ENCODE data around the gene MRGPRX3.

The MRGPRX3 gene

GRCh38 chr11:18132341-18132740 lies at the start of gene MRGPRX3:
Gene MRGPRX3, plus strand, starts transcription at chr11:18132571. Its CDS starts 4,632 bp downstream, at chr11:18137203.
- H2AFZ ChIP-seq (ENCODE audit: low read length, unreplicated experiment) = no peak within 1 kb of the TSS
- H3K4me3 ChIP-seq (ENCODE audit: low read depth, low read length) = no peak within 1 kb of the TSS
- H3K79me2 ChIP-seq (ENCODE audit: control insufficient read depth, insufficient read depth, low read length, unreplicated experiment) = no peaks in the 10 kb centered on the region
- H3K27ac ChIP-seq (ENCODE audit: low read depth, low read length) = no peak within 1 kb of the TSS
- no peaks in the 10 kb centered on the region for H3K36me3 ChIP-seq (ENCODE audit: insufficient read depth, low read length)
- no peaks in the 10 kb centered on the region for H3K4me1 ChIP-seq (ENCODE audit: control insufficient read depth, insufficient read depth, low read length, unreplicated experiment)
- H3K27me3 ChIP-seq (ENCODE audit: insufficient read depth, low read length) = peaks cover 84% of the 10 kb centered on the region

- Histone ChIP-seq H3K79me2 (ENCODE audit: control insufficient read depth, insufficient read depth, low read length, unreplicated experiment) (no peaks in the 10 kb centered on the region), H2AFZ (ENCODE audit: low read length, unreplicated experiment) (no peak overlapping the region), H3K27ac (ENCODE audit: low read depth, low read length) (no peak overlapping the region), H3K36me3 (ENCODE audit: insufficient read depth, low read length) (peaks cover 22% of the 10 kb centered on the region), H3K27me3 (ENCODE audit: insufficient read depth, low read length) (no peaks in the 10 kb centered on the region), H3K4me1 (ENCODE audit: control insufficient read depth, insufficient read depth, low read length, unreplicated experiment) (no peaks in the 10 kb centered on the region), H3K4me3 (ENCODE audit: low read depth, low read length) (no peak overlapping the region)
Measured at GRCh38 chr11:18088366-18088765, 44.0 kb upstream of the MRGPRX3 start.

- Histone ChIP-seq H3K4me1 (ENCODE audit: control insufficient read depth, insufficient read depth, low read length, unreplicated experiment) (no peaks in the 10 kb centered on the region), H2AFZ (ENCODE audit: low read length, unreplicated experiment) (no peak overlapping the region), H3K4me3 (ENCODE audit: low read depth, low read length) (no peak overlapping the region), H3K27me3 (ENCODE audit: insufficient read depth, low read length) (no peaks in the 10 kb centered on the region), H3K27ac (ENCODE audit: low read depth, low read length) (no peak overlapping the region), H3K36me3 (ENCODE audit: insufficient read depth, low read length) (peaks cover 28% of the 10 kb centered on the region), H3K79me2 (ENCODE audit: control insufficient read depth, insufficient read depth, low read length, unreplicated experiment) (no peaks in the 10 kb centered on the region)
Measured at GRCh38 chr11:18088966-18089365, 43.4 kb upstream of the MRGPRX3 start.

GRCh38 chr11:18091731-18092130 lies 40.6 kb upstream of the MRGPRX3 start:
- no peaks in the 10 kb centered on the region for H3K79me2 ChIP-seq (ENCODE audit: control insufficient read depth, insufficient read depth, low read length, unreplicated experiment)
- H2AFZ ChIP-seq (ENCODE audit: low read length, unreplicated experiment) = no peak overlapping the region
- H3K4me1 ChIP-seq (ENCODE audit: control insufficient read depth, insufficient read depth, low read length, unreplicated experiment) = no peaks in the 10 kb centered on the region
- H3K4me3 ChIP-seq (ENCODE audit: low read depth, low read length) = no peak overlapping the region
- H3K27me3 ChIP-seq (ENCODE audit: insufficient read depth, low read length) = no peaks in the 10 kb centered on the region
- H3K36me3 ChIP-seq (ENCODE audit: insufficient read depth, low read length) = peaks cover 38% of the 10 kb centered on the region
- no peak overlapping the region for H3K27ac ChIP-seq (ENCODE audit: low read depth, low read length)

GRCh38 chr11:18093959-18094358 lies 38.4 kb upstream of the MRGPRX3 start:
- H3K4me1 ChIP-seq (ENCODE audit: control insufficient read depth, insufficient read depth, low read length, unreplicated experiment) = no peaks in the 10 kb centered on the region
- H3K36me3 ChIP-seq (ENCODE audit: insufficient read depth, low read length) = peaks cover 33% of the 10 kb centered on the region
- H2AFZ ChIP-seq (ENCODE audit: low read length, unreplicated experiment) = no peak overlapping the region
- H3K4me3 ChIP-seq (ENCODE audit: low read depth, low read length) = no peak overlapping the region
- no peaks in the 10 kb centered on the region for H3K79me2 ChIP-seq (ENCODE audit: control insufficient read depth, insufficient read depth, low read length, unreplicated experiment)
- no peak overlapping the region for H3K27ac ChIP-seq (ENCODE audit: low read depth, low read length)
- no peaks in the 10 kb centered on the region for H3K27me3 ChIP-seq (ENCODE audit: insufficient read depth, low read length)

- Histone ChIP-seq H3K4me3 (ENCODE audit: low read depth, low read length) (no peak overlapping the region), H3K27ac (ENCODE audit: low read depth, low read length) (no peak overlapping the region), H3K4me1 (ENCODE audit: control insufficient read depth, insufficient read depth, low read length, unreplicated experiment) (peaks cover 5% of the 10 kb centered on the region), H3K36me3 (ENCODE audit: insufficient read depth, low read length) (peaks cover 7% of the 10 kb centered on the region; the same call in 1 of the 2 replicates), H2AFZ (ENCODE audit: low read length, unreplicated experiment) (no peak overlapping the region), H3K79me2 (ENCODE audit: control insufficient read depth, insufficient read depth, low read length, unreplicated experiment) (peaks cover 25% of the 10 kb centered on the region), H3K27me3 (ENCODE audit: insufficient read depth, low read length) (no peaks in the 10 kb centered on the region)
Measured at GRCh38 chr11:18100926-18101656, 31.3 kb upstream of the MRGPRX3 start.

GRCh38 chr11:18105086-18105801 lies 27.1 kb upstream of the MRGPRX3 start:
- Histone ChIP-seq H2AFZ (ENCODE audit: low read length, unreplicated experiment) (peak overlapping the region; percentile 98), H3K79me2 (ENCODE audit: control insufficient read depth, insufficient read depth, low read length, unreplicated experiment) (peaks cover 25% of the 10 kb centered on the region), H3K36me3 (ENCODE audit: insufficient read depth, low read length) (peaks cover 7% of the 10 kb centered on the region; the same call in 1 of the 2 replicates), H3K4me1 (ENCODE audit: control insufficient read depth, insufficient read depth, low read length, unreplicated experiment) (peaks cover 14% of the 10 kb centered on the region), H3K4me3 (ENCODE audit: low read depth, low read length) (peak overlapping the region; percentile 98), H3K27me3 (ENCODE audit: insufficient read depth, low read length) (peaks cover 9% of the 10 kb centered on the region; the same call in 1 of the 2 replicates), H3K27ac (ENCODE audit: low read depth, low read length) (no peak overlapping the region)

- Histone ChIP-seq H3K4me1 (ENCODE audit: control insufficient read depth, insufficient read depth, low read length, unreplicated experiment) (peaks cover 14% of the 10 kb centered on the region), H3K27ac (ENCODE audit: low read depth, low read length) (no peak within 1 kb of the TSS), H3K27me3 (ENCODE audit: insufficient read depth, low read length) (peaks cover 16% of the 10 kb centered on the region), H3K4me3 (ENCODE audit: low read depth, low read length) (peak within 1 kb of the TSS; percentile 98), H3K36me3 (ENCODE audit: insufficient read depth, low read length) (peaks cover 7% of the 10 kb centered on the region; the same call in 1 of the 2 replicates), H3K79me2 (ENCODE audit: control insufficient read depth, insufficient read depth, low read length, unreplicated experiment) (peaks cover 25% of the 10 kb centered on the region), H2AFZ (ENCODE audit: low read length, unreplicated experiment) (peak within 1 kb of the TSS; percentile 98)
Measured at GRCh38 chr11:18105802-18106574, 26.4 kb upstream of the MRGPRX3 start, which contains the start of gene SAAL1. Gene SAAL1, minus strand, starts transcription at chr11:18106082. Its CDS starts 41 bp downstream, at chr11:18106041.

- no peak overlapping the region for H2AFZ ChIP-seq (ENCODE audit: low read length, unreplicated experiment)
- peaks cover 25% of the 10 kb centered on the region for H3K79me2 ChIP-seq (ENCODE audit: control insufficient read depth, insufficient read depth, low read length, unreplicated experiment)
- H3K4me3 ChIP-seq (ENCODE audit: low read depth, low read length) = no peak overlapping the region
- H3K36me3 ChIP-seq (ENCODE audit: insufficient read depth, low read length) = peaks cover 7% of the 10 kb centered on the region; the same call in 1 of the 2 replicates
- H3K27ac ChIP-seq (ENCODE audit: low read depth, low read length) = no peak overlapping the region
- peaks cover 23% of the 10 kb centered on the region for H3K27me3 ChIP-seq (ENCODE audit: insufficient read depth, low read length)
- peaks cover 14% of the 10 kb centered on the region for H3K4me1 ChIP-seq (ENCODE audit: control insufficient read depth, insufficient read depth, low read length, unreplicated experiment)
Measured at GRCh38 chr11:18106688-18107087, 25.7 kb upstream of the MRGPRX3 start.

GRCh38 chr11:18108254-18108653 lies 24.1 kb upstream of the MRGPRX3 start:
- Histone ChIP-seq H3K27me3 (ENCODE audit: insufficient read depth, low read length) (peaks cover 39% of the 10 kb centered on the region), H2AFZ (ENCODE audit: low read length, unreplicated experiment) (no peak overlapping the region), H3K79me2 (ENCODE audit: control insufficient read depth, insufficient read depth, low read length, unreplicated experiment) (peaks cover 22% of the 10 kb centered on the region), H3K36me3 (ENCODE audit: insufficient read depth, low read length) (no peaks in the 10 kb centered on the region), H3K4me3 (ENCODE audit: low read depth, low read length) (no peak overlapping the region), H3K27ac (ENCODE audit: low read depth, low read length) (no peak overlapping the region), H3K4me1 (ENCODE audit: control insufficient read depth, insufficient read depth, low read length, unreplicated experiment) (peaks cover 14% of the 10 kb centered on the region)

All from ACC112 (cell line).